ENCODE measurements around the gene CYP4Z1.
"Not testable (repeated sequence)": the region's sequence is repeated elsewhere in the genome, so short reads cannot be mapped to it uniquely, and the experiment has no call there.

Gene CYP4Z1

DNA sequence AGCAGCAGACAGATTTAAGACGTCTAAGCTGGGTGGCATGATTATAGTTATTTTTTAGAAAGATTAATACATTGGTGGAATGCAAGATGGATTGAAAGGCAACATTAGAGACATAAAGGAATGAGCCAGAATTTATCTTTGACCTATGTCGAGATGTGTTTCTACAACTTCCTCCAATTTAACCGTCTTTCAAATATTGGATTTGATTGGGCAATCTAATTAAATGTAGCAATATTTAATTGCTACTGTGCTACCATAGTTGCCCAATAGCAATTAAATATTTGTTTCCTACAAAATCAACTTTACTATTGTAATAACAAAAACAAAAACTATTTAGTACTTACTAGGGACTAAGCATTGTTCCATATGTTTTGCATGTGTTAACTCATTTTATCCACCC lies 39.8 kb downstream of the CYP4Z1 start:
- Mint-ChIP-seq H3K27ac (no peak overlapping the region), H3K36me3 (no peaks in the 10 kb centered on the region), H3K9me3 (peaks cover 3% of the 10 kb centered on the region), H3K4me3 (no peak overlapping the region), H3K4me1 (no peaks in the 10 kb centered on the region), H3K27me3 (peaks cover 3% of the 10 kb centered on the region)
- no peak for DNase-seq
- CTCF ChIA-PET, result no interaction called here

DNA sequence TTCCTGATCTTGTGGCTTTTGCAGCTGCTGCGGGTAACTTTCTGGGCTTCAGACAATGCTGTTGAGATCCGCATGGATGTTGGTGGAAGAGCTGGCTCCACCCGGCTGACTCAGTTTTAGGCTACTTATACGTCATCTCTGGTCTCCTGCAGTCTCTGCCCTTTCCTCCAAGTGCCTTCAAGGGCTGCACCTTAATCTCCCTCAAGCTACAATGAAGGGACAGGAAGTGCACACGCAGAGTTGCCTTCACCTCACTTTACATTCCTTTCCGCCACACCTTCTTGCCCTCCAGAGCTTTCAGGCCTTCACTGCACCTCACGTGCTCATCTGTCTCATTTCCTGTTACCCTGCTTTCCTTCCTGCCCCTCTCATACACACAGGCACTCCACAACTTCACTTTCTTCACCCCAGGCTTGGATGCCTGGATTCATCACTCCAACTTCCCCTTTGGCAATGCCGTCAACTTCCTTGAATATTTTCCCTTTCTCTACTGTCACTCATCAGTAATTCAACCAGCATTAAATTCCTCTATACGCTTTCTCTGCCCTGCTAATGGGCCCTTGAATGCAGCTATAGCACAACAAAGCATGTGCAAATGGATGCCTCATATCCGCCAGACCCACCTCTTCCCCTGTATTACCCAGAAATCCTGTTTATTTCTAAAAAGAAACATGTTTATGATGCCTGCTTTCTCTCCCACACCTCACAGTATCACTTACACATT lies 41.0 kb downstream of the CYP4Z1 start:
- H3K36me3 Mint-ChIP-seq, H3K4me3 Mint-ChIP-seq, H3K27me3 Mint-ChIP-seq, DNase-seq, CTCF ChIA-PET, H3K4me1 Mint-ChIP-seq, H3K27ac Mint-ChIP-seq, H3K9me3 Mint-ChIP-seq: not testable (repeated sequence)

DNA sequence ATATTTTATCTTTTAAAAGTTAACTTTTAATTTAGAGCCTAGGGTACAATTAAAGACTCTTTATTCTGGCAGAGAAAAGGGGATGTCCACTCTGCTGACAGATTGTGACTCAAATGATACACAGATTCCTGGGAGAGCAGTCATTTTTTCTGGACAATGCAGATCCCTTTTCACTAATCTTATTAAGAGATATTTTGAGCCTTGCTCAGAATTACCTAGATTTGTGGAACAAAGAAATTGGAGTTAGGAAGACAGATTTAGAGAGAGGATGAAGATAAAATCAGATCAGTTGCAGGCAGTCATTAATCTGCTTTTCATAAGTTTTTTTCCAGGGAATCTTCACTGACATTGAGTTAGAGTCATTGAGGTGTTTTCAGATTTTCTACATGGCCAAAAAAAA lies 42.5 kb downstream of the CYP4Z1 start:
- CTCF ChIA-PET, H3K9me3 Mint-ChIP-seq, H3K27ac Mint-ChIP-seq: not testable (repeated sequence)

DNA sequence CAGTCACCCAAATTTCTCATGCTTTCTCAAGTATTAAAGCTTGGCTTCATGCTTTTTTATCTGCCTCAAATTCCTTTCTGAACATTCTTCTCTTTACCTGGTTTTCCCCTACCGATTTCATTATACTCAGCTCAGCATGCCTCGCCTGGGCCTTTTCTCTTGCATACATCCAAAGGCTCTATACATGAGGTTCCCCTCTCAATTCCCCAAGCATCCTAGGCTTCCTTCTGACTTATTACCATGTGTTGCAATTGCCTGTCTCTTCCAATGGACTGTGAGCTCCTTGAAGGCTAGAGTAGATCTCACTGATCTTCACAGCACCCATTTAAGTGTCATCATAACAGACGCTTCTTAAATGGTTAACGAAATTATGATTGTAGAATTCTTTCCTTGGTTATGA lies 46.1 kb downstream of the CYP4Z1 start:
- no peak for DNase-seq
- CTCF ChIA-PET, result no interaction called here
- H3K9me3 Mint-ChIP-seq, result no peaks in the 10 kb centered on the region
- no peaks in the 10 kb centered on the region for H3K27me3 Mint-ChIP-seq
- no peak overlapping the region for H3K27ac Mint-ChIP-seq
- H3K4me3 Mint-ChIP-seq, result no peak overlapping the region
- no peaks in the 10 kb centered on the region for H3K36me3 Mint-ChIP-seq
- H3K4me1 Mint-ChIP-seq, result no peaks in the 10 kb centered on the region

More for the DNA sequence above, 42.5 kb downstream of the CYP4Z1 start:
- not testable (repeated sequence) for H3K27me3 Mint-ChIP-seq, H3K36me3 Mint-ChIP-seq, DNase-seq, H3K4me3 Mint-ChIP-seq, H3K4me1 Mint-ChIP-seq

DNA sequence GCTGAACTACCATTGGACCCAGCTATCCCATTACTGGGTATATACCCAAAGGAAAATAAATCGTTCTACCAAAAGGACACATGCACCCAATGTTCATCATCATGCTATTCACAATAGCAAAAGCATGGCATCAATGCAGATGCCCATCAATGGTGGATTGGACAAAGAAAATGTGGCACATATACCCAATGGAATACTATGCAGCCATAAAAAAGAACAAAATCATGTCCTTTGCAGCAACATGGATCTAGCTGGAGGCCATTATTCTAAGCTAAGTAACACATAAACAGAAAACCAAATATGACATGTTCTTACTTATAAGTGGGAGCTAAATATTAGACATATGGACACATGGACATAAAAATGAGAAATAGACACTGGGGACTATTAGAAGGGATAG lies 54.0 kb downstream of the CYP4Z1 start:
- H3K4me1 Mint-ChIP-seq, H3K4me3 Mint-ChIP-seq, H3K27ac Mint-ChIP-seq, H3K36me3 Mint-ChIP-seq, CTCF ChIA-PET, H3K27me3 Mint-ChIP-seq, DNase-seq, H3K9me3 Mint-ChIP-seq: not testable (repeated sequence)

DNA sequence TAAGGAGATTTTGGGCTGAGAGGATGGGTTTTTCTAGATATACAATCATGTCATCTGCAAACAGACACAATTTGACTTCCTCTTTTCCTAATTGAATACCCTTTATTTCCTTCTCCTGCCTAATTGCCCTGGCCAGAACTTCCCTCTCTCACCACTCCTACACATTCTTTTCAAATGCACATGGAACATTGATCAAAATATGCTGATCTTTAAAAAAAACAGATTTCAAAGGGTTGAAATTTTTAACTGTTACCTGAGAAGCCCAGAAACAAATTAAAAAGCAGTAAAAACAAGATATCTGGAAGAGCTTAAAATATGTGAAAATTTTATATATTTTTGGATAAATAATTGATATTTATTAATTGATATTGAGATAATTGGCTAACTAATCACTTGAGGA lies 57.8 kb downstream of the CYP4Z1 start:
- H3K27ac Mint-ChIP-seq, H3K27me3 Mint-ChIP-seq, H3K4me1 Mint-ChIP-seq, H3K4me3 Mint-ChIP-seq, CTCF ChIA-PET, DNase-seq, H3K36me3 Mint-ChIP-seq, H3K9me3 Mint-ChIP-seq: not testable (repeated sequence)

DNA sequence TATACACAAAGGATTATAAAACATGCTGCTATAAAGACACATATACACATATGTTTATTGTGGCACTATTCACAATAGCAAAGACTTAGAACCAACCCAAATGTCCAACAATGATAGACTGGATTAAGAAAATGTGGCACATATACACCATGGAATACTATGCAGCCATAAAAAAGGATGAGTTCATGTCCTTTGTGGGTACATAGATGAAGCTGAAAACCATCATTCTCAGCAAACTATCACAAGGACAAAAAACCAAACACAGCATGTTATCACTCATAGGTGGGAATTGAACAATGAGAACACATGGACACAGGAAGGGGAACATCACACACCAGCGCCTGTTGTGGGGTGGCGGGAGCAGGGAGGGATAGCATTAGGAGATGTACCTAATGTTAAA lies 60.0 kb downstream of the CYP4Z1 start:
- H3K4me1 Mint-ChIP-seq, H3K36me3 Mint-ChIP-seq, DNase-seq, H3K27ac Mint-ChIP-seq, H3K4me3 Mint-ChIP-seq, H3K27me3 Mint-ChIP-seq, H3K9me3 Mint-ChIP-seq, CTCF ChIA-PET: not testable (repeated sequence)

DNA sequence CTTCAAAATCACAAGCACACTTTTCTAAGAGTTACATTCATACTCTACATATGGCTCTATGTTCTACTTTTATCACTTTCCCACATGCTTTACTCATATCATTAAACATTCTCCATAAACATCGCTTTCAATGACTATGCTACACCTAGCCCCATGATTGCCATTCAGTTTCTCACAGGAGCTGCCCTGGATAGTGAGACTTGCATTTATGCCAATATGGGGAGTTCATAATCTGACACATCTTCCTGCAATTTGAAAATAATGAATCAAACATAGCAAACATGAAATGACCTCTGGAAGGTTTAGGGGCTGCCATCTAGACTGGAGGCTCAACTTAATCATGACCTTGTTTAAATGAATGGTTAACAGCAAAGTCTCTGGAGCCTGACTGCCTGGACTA lies 61.2 kb downstream of the CYP4Z1 start:
- H3K27ac Mint-ChIP-seq, result no peak overlapping the region
- H3K4me3 Mint-ChIP-seq, result no peak overlapping the region
- no peaks in the 10 kb centered on the region for H3K36me3 Mint-ChIP-seq
- no peak for DNase-seq
- no peaks in the 10 kb centered on the region for H3K9me3 Mint-ChIP-seq
- CTCF ChIA-PET, result no interaction called here
- H3K4me1 Mint-ChIP-seq, result no peaks in the 10 kb centered on the region
- peaks cover 9% of the 10 kb centered on the region for H3K27me3 Mint-ChIP-seq

DNA sequence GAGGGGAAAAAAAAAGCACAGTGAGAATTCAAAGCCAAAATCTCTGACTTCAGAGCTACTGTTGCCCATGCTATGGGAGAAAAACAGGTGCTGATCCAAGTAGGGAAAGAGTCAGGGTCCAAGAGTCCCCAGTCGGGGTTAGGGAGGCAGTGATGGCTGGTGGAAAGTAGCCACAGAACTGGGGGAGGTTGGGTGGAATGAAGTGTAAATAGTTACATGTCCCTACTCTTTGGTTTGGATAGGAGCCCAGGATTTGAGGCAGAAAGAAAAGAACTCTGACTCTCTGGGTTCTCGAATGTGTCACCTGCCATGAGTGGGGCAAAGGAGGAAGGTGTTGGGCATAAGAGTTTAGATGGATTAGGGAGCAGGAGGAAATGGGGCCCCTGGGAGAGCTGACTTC lies 61.8 kb downstream of the CYP4Z1 start:
- H3K27ac Mint-ChIP-seq, H3K27me3 Mint-ChIP-seq, CTCF ChIA-PET, H3K4me1 Mint-ChIP-seq, H3K4me3 Mint-ChIP-seq, H3K36me3 Mint-ChIP-seq, DNase-seq, H3K9me3 Mint-ChIP-seq: not testable (repeated sequence)

DNA sequence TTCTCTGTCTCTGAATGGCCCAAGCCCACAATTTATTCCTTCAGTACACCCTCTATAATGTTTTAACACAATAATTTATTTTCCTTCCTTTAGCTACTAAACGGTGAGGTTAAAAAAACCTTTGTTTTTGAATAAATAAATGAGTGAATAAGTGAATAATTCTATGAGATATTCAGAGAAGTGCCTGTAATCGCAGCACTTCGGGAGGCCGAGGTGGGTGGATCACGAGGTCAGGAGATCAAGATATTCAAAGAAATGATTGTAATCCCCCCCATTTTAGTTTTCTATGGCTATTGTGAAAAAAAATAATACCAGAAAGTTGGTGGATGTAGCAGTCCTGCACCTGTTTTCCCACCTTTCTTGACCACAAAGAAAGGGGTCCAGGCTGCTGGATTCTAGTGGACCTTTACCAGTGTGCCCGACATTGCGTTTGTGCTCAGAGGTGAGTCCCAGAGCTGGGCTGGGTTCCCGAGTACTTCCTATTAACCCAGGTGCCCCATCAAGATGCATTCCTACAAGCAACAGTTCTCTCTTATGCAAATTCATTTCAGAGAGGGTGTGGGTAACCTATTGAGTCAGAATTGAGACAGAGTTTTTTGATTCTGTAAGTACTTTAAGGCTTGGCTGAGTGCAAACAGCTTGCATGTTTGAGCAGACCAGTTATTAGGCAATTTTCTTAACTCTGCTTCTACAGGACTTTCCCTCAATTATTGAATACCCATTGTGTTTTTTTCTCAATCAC lies 62.6 kb downstream of the CYP4Z1 start:
- H3K36me3 Mint-ChIP-seq, DNase-seq, H3K4me3 Mint-ChIP-seq, CTCF ChIA-PET, H3K27ac Mint-ChIP-seq, H3K4me1 Mint-ChIP-seq, H3K9me3 Mint-ChIP-seq, H3K27me3 Mint-ChIP-seq: not testable (repeated sequence)

DNA sequence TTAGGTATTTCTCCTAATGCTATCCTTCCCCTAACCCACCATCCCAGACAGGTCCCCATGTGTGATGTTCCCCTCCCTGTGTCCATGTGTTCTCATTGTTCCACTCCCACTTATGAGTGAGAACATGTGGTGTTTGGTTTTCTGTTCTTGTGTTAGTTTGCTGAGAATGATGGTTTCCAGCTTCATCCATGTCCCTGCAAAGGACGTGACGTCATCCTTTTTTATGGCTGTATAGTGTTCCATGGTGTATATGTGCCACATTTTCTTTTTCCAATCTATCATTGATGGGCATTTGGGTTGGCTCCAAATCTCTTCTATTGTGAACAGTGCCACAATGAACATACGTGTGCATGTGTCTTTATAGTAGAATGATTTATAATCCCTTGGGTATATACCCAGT lies 65.6 kb downstream of the CYP4Z1 start:
- H3K9me3 Mint-ChIP-seq, H3K27ac Mint-ChIP-seq, H3K36me3 Mint-ChIP-seq, CTCF ChIA-PET, H3K4me1 Mint-ChIP-seq, H3K4me3 Mint-ChIP-seq, DNase-seq: not testable (repeated sequence)
- peaks cover 10% of the 10 kb centered on the region for H3K27me3 Mint-ChIP-seq

DNA sequence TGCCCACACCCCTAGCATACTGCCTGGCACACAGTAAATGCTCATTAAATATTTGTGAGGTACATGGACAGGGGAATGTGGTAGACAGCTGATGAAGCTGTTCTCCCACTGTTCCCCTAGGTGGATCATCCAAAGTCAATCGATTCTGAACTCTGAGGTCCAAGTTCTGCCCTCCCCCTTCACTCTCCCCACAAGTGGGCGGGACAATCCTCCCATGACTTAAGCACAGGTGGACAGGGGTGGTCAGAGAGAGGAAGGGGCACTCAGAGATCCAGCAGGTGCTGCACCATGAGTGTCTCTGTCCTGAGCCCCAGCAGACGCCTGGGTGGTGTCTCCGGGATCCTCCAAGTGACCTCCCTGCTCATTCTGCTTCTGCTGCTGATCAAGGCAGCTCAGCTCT lies 70.2 kb downstream of the CYP4Z1 start, which contains the start of gene CYP4A22:
Gene CYP4A22, plus strand, starts transcription at position 244 of the 400 bp plus-strand sequence. Its CDS starts 45 bp downstream, at position 289.
- Mint-ChIP-seq H3K4me3 (no peak within 1 kb of the TSS), H3K27me3 (peaks cover 11% of the 10 kb centered on the region), H3K27ac (no peak within 1 kb of the TSS), H3K4me1 (no peaks in the 10 kb centered on the region), H3K9me3 (no peaks in the 10 kb centered on the region), H3K36me3 (no peaks in the 10 kb centered on the region)
- no peak for DNase-seq
- CTCF ChIA-PET, result no interaction called here

DNA sequence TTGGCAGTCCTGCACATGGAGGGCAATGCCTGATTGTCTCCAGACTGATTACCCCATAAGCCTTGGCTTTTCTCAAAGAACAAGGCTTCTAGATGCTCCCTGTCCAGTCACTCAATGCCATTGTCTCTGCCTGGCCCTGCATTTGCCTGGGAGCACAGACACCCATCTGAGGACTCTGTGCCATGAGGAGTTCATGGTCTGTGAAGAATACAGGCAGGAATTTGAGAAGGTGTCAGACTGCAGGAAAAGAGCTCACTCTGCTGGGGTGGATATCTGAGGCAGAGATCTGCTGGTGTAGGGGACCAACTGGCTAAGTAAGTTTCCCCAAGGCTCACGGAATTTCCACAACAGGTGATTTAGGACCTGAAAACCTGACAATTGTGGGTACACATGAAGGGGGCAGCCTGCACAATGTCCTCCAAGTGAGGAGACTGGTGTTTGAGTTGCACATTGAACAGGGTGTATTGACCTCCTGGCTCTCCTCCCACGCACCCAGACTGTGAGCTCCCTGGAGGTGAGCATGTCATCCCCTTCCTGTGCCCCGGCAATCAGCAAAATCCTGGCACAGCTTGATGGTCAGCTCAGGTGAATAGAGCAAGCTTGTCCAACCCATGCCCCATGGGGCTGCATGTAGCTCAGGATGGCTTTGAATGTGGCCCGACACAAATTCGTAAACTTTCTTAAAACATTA lies 71.0 kb downstream of the CYP4Z1 start:
- CTCF ChIA-PET, result no interaction called here
- Mint-ChIP-seq H3K27me3 (peaks cover 11% of the 10 kb centered on the region), H3K27ac (no peak overlapping the region), H3K9me3 (no peaks in the 10 kb centered on the region), H3K36me3 (no peaks in the 10 kb centered on the region), H3K4me3 (no peak overlapping the region), H3K4me1 (no peaks in the 10 kb centered on the region)
- DNase-seq, result no peak

DNA sequence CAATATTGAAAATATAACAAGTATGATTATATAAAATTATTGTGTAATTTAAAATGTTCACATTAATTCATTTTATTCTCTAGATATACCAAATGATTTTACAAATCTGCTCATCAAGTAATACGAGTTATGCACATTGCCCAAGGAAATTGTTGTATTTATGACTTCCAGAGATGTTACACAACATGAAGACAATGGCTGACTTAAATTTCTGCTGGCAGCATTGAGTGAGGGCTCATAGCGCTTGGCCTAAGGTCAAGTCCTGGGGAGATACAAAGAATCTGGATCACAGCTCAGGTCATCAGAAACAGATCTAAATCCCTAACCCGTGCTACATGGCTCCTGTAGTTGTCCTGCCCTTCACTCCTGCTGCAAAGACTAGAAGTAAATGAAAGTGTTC lies 73.3 kb downstream of the CYP4Z1 start:
- H3K4me1 Mint-ChIP-seq, H3K27ac Mint-ChIP-seq, CTCF ChIA-PET, H3K9me3 Mint-ChIP-seq, H3K4me3 Mint-ChIP-seq, H3K36me3 Mint-ChIP-seq, DNase-seq: not testable (repeated sequence)
- H3K27me3 Mint-ChIP-seq, result peaks cover 11% of the 10 kb centered on the region

DNA sequence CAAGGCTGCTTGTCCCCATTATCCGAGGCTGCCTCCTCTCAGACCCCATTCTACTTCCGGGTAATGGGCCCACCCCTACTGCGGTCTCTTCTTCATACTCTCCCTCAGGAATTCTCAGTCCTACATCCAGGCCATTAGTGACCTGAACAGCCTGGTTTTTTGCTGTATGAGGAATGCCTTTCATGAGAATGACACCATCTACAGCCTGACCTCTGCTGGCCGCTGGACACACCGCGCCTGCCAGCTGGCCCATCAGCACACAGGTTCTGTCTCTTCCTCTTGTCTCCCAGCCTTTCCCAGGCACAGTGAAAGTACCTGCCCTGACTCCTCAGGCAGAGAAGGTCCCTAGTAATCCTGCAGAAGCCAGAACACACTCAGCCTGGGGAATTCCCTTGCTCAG lies 76.6 kb downstream of the CYP4Z1 start:
- H3K27ac Mint-ChIP-seq, H3K4me1 Mint-ChIP-seq, CTCF ChIA-PET, DNase-seq, H3K36me3 Mint-ChIP-seq, H3K9me3 Mint-ChIP-seq, H3K4me3 Mint-ChIP-seq: not testable (repeated sequence)
- peaks cover 12% of the 10 kb centered on the region for H3K27me3 Mint-ChIP-seq
